ENCODE data around the gene SRRD. TPM values are rescaled to one million over a fixed set of nuclear protein-coding genes. Genes with fewer than 3 reads are reported as not detected.

SRRD gene
- total and polyA plus RNA-seq, 2 experiments from 2014 or later = 29.5 to 31.2 TPM

DNA sequence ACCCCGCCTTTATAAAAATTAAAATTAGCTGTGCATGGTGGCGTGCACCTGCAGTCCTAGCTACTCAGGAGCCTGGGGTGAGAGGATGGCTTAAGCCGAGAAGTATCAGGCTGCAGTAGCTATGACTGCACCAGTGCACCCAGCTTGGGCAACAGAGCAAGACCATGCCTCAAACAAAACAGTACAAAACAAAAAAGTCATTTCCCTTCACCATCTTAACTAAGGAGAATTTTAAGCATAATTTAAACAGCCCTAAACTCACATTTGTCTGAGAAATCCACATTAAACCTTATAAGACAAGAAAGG, 51.9 kb downstream of the SRRD start:
- Histone ChIP-seq H3K27me3 (no peaks in the 10 kb centered on the region), H3K27ac (no peak overlapping the region), H3K4me3 (no peak overlapping the region), H3K79me2 (no peaks in the 10 kb centered on the region), H2AFZ (no peak overlapping the region), H3K4me2 (no peak overlapping the region), H3K9me3 (ENCODE audit: low read depth) (no peaks in the 10 kb centered on the region), H3K36me3 (replicated peaks; ENCODE audit: insufficient read depth, low read depth) (no peaks in the 10 kb centered on the region), H3K4me1 (ENCODE audit: insufficient read depth) (peaks cover 3% of the 10 kb centered on the region), H3K9me2 (replicated peaks; ENCODE audit: insufficient read depth) (no peaks in the 10 kb centered on the region), H4K20me1 (ENCODE audit: insufficient read depth, poor library complexity, severe bottlenecking) (no peaks in the 10 kb centered on the region)
- no peak for TF ChIP-seq EZH2 (IDR thresholded peaks at IDR 0.05; ENCODE audit: borderline replicate concordance)
- TF ChIP-seq EZH2phosphoT487 (IDR thresholded peaks at IDR 0.05; ENCODE audit: low read depth, severe bottlenecking, unreplicated experiment) = no peak
- TF ChIP-seq, protein P1, sequence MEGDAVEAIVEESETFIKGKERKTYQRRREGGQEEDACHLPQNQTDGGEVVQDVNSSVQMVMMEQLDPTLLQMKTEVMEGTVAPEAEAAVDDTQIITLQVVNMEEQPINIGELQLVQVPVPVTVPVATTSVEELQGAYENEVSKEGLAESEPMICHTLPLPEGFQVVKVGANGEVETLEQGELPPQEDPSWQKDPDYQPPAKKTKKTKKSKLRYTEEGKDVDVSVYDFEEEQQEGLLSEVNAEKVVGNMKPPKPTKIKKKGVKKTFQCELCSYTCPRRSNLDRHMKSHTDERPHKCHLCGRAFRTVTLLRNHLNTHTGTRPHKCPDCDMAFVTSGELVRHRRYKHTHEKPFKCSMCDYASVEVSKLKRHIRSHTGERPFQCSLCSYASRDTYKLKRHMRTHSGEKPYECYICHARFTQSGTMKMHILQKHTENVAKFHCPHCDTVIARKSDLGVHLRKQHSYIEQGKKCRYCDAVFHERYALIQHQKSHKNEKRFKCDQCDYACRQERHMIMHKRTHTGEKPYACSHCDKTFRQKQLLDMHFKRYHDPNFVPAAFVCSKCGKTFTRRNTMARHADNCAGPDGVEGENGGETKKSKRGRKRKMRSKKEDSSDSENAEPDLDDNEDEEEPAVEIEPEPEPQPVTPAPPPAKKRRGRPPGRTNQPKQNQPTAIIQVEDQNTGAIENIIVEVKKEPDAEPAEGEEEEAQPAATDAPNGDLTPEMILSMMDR (IDR thresholded peaks at IDR 0.05; ENCODE audit: poor library complexity) = no peak
- no peak for DNase-seq (ENCODE audit: low spot score)
- 96% methylated on average over 3 of the region's 3 CpGs for WGBS (ENCODE audit: low lambda C conversion rate, missing lambda C conversion rate)

GRCh38 chr22:26536056-26536761, 52.5 kb downstream of the SRRD start:
- Histone ChIP-seq H3K27me3 (no peaks in the 10 kb centered on the region), H4K20me1 (ENCODE audit: insufficient read depth, poor library complexity, severe bottlenecking) (no peaks in the 10 kb centered on the region), H3K79me2 (no peaks in the 10 kb centered on the region), H3K36me3 (replicated peaks; ENCODE audit: insufficient read depth, low read depth) (no peaks in the 10 kb centered on the region), H3K9me3 (ENCODE audit: low read depth) (no peaks in the 10 kb centered on the region), H3K9me2 (replicated peaks; ENCODE audit: insufficient read depth) (no peaks in the 10 kb centered on the region), H3K4me1 (ENCODE audit: insufficient read depth) (peaks cover 3% of the 10 kb centered on the region), H3K4me2 (no peak overlapping the region), H3K4me3 (no peak overlapping the region), H3K27ac (no peak overlapping the region), H2AFZ (no peak overlapping the region)
- WGBS (ENCODE audit: low lambda C conversion rate, missing lambda C conversion rate) = 96% methylated on average over 12 of the region's 12 CpGs
- TF ChIP-seq EZH2phosphoT487 (IDR thresholded peaks at IDR 0.05; ENCODE audit: low read depth, severe bottlenecking, unreplicated experiment) = no peak
- TF ChIP-seq, protein P1 (IDR thresholded peaks at IDR 0.05; ENCODE audit: poor library complexity) = no peak
- TF ChIP-seq EZH2 (IDR thresholded peaks at IDR 0.05; ENCODE audit: borderline replicate concordance) = no peak
- no peak for DNase-seq (ENCODE audit: low spot score)

DNA sequence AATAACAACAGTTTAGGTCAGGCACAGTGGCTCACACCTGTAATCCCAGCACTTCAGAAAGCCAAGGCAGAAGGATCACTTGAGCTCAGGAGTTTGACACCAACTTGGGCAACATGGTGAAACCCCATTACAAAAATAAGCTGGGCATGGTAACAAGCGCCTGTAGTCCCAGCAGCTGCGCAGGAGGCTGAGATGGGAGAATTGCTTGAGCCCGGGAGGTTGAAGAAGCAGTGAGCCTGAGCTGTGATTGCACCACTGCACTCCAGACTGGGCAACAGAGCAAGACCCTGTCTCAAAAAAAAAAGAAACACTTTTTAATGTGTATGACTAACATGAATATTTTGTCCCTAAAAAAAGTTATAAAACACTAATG, 53.1 kb downstream of the SRRD start:
- peaks cover 3% of the 10 kb centered on the region for H3K4me1 ChIP-seq (ENCODE audit: insufficient read depth)
- no peak for DNase-seq (ENCODE audit: low spot score)
- H3K9me2 ChIP-seq (replicated peaks; ENCODE audit: insufficient read depth) = no peaks in the 10 kb centered on the region
- no peak overlapping the region for H3K27ac ChIP-seq
- H3K4me2 ChIP-seq = no peak overlapping the region
- H3K79me2 ChIP-seq = no peaks in the 10 kb centered on the region
- H4K20me1 ChIP-seq (ENCODE audit: insufficient read depth, poor library complexity, severe bottlenecking) = no peaks in the 10 kb centered on the region
- no peaks in the 10 kb centered on the region for H3K27me3 ChIP-seq
- no peak overlapping the region for H3K4me3 ChIP-seq
- TF ChIP-seq EZH2phosphoT487 (IDR thresholded peaks at IDR 0.05; ENCODE audit: low read depth, severe bottlenecking, unreplicated experiment) (no peak), EZH2 (IDR thresholded peaks at IDR 0.05; ENCODE audit: borderline replicate concordance) (no peak)
- TF ChIP-seq, protein P1 (IDR thresholded peaks at IDR 0.05; ENCODE audit: poor library complexity) = no peak
- no peaks in the 10 kb centered on the region for H3K9me3 ChIP-seq (ENCODE audit: low read depth)
- H3K36me3 ChIP-seq (replicated peaks; ENCODE audit: insufficient read depth, low read depth) = no peaks in the 10 kb centered on the region
- H2AFZ ChIP-seq = no peak overlapping the region
- 95% methylated on average over 3 of the region's 3 CpGs for WGBS (ENCODE audit: low lambda C conversion rate, missing lambda C conversion rate)
